Stimulated activated CD8-positive, alpha-beta memory T cell treated with anti-CD3 and anti-CD28 coated beads, Interleukin-15, amount 100 ng/mL, for 24 hours (primary cell): Measurements from ENCODE around the gene PACSIN3.

Experiments
- DNase-seq: peaks from one replicate; pipeline ENCODE4 v3.0.0-alpha.2; 2020; ENCODE audit warnings: low read depth

The PACSIN3 gene

GRCh38 chr11:47152953-47153950, 33.0 kb downstream of the PACSIN3 start:
- DNase-seq: peak; percentile 16

- no peak for DNase-seq
Observed at GRCh38 chr11:47152126-47152952, 33.9 kb downstream of the PACSIN3 start.

GRCh38 chr11:47149782-47150181, 36.5 kb downstream of the PACSIN3 start:
- DNase-seq: no peak

GRCh38 chr11:47148903-47149531, 37.2 kb downstream of the PACSIN3 start:
- DNase-seq: no peak

GRCh38 chr11:47148270-47148669, 38.0 kb downstream of the PACSIN3 start:
- no peak for DNase-seq

- no peak for DNase-seq
Observed at GRCh38 chr11:47147681-47148080, 38.6 kb downstream of the PACSIN3 start.

- no peak for DNase-seq
Observed at GRCh38 chr11:47147250-47147649, 39.0 kb downstream of the PACSIN3 start.

GRCh38 chr11:47144541-47144940, 41.7 kb downstream of the PACSIN3 start:
- no peak for DNase-seq

GRCh38 chr11:47143322-47143721, 42.9 kb downstream of the PACSIN3 start:
- no peak for DNase-seq

- no peak for DNase-seq
Observed at GRCh38 chr11:47139878-47140277, 46.4 kb downstream of the PACSIN3 start.

- DNase-seq: no peak
Observed at GRCh38 chr11:47137476-47137875, 48.8 kb downstream of the PACSIN3 start.

GRCh38 chr11:47136921-47137320, 49.3 kb downstream of the PACSIN3 start:
- no peak for DNase-seq

GRCh38 chr11:47136327-47136726, 49.9 kb downstream of the PACSIN3 start:
- no peak for DNase-seq

GRCh38 chr11:47132981-47133380, 53.3 kb downstream of the PACSIN3 start:
- no peak for DNase-seq

GRCh38 chr11:47132490-47132889, 53.7 kb downstream of the PACSIN3 start:
- no peak for DNase-seq

- DNase-seq: no peak
Observed at GRCh38 chr11:47131136-47131535, 55.1 kb downstream of the PACSIN3 start.

- DNase-seq: no peak
Observed at GRCh38 chr11:47130543-47130942, 55.7 kb downstream of the PACSIN3 start.
